GM23338 (cell line): ENCODE measurements around the gene SLC28A1.

Source experiments
- CREB1 ChIP-seq: fragments of 250-450 bp; sonication (Bioruptor Pico); IDR thresholded peaks from 2 replicates; pipeline ENCODE4 v1.5.0; 2020; ENCODE audit warnings: low read depth, mild to moderate bottlenecking, moderate library complexity
- EZH2 ChIP-seq: fragments of 200-600 bp; sonication (generic); IDR thresholded peaks from one replicate; pipeline ENCODE4 v1.8.0; 2017; ENCODE audit warnings: antibody characterized with exemption, mild to moderate bottlenecking, low read depth; ENCODE audit not compliant: unreplicated experiment
- EZH2phosphoT487 ChIP-seq: fragments of 200-600 bp; sonication (generic); IDR thresholded peaks from one replicate; pipeline ENCODE4 v1.8.1; 2018; ENCODE audit warnings: antibody characterized with exemption; ENCODE audit not compliant: unreplicated experiment
- JUNB ChIP-seq: IDR thresholded peaks from one replicate; pipeline ENCODE4 v1.6.1; 2016; ENCODE audit warnings: antibody characterized with exemption; ENCODE audit not compliant: unreplicated experiment
- POLR2AphosphoS5 ChIP-seq: IDR thresholded peaks from 2 replicates; pipeline ENCODE4 v1.6.1; 2016; ENCODE audit warnings: antibody characterized with exemption, low read depth
- ZNF114 ChIP-seq: fragments of 250-450 bp; sonication (Bioruptor Pico); IDR thresholded peaks from 2 replicates; pipeline ENCODE4 v1.5.0; 2020; ENCODE audit warnings: mild to moderate bottlenecking, moderate library complexity
- ZNF331 ChIP-seq: fragments of 250-450 bp; sonication (Bioruptor Pico); IDR thresholded peaks from 2 replicates; pipeline ENCODE4 v1.5.0; 2020; ENCODE audit warnings: low read depth, mild to moderate bottlenecking, moderate library complexity
- TF ChIP-seq, protein P1 (sequence below), 2 experiments: fragments of 200-600 bp in 1 of 2; sonication (generic) in 1 of 2; conservative IDR thresholded peaks; 2 replicates each; pipeline versions ENCODE4 v1.5.1 to v1.6.1; 2016 to 2017; ENCODE audit warnings: antibody characterized with exemption in 2 of 2, low read depth in 2 of 2, mild to moderate bottlenecking in 2 of 2, moderate library complexity in 1 of 2
- TF ChIP-seq, protein P2 (sequence below): IDR thresholded peaks from one replicate; pipeline ENCODE4 v1.6.1; 2018; ENCODE audit warnings: antibody characterized with exemption; ENCODE audit not compliant: unreplicated experiment

GRCh38 chr15:84834969-84835368 is 49.5 kb upstream of the SLC28A1 start:
- TF ChIP-seq, protein P1, sequence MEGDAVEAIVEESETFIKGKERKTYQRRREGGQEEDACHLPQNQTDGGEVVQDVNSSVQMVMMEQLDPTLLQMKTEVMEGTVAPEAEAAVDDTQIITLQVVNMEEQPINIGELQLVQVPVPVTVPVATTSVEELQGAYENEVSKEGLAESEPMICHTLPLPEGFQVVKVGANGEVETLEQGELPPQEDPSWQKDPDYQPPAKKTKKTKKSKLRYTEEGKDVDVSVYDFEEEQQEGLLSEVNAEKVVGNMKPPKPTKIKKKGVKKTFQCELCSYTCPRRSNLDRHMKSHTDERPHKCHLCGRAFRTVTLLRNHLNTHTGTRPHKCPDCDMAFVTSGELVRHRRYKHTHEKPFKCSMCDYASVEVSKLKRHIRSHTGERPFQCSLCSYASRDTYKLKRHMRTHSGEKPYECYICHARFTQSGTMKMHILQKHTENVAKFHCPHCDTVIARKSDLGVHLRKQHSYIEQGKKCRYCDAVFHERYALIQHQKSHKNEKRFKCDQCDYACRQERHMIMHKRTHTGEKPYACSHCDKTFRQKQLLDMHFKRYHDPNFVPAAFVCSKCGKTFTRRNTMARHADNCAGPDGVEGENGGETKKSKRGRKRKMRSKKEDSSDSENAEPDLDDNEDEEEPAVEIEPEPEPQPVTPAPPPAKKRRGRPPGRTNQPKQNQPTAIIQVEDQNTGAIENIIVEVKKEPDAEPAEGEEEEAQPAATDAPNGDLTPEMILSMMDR (conservative IDR thresholded peaks at IDR 0.05; ENCODE audit: low read depth in 2 of 2) = no peak
- TF ChIP-seq, protein P2, sequence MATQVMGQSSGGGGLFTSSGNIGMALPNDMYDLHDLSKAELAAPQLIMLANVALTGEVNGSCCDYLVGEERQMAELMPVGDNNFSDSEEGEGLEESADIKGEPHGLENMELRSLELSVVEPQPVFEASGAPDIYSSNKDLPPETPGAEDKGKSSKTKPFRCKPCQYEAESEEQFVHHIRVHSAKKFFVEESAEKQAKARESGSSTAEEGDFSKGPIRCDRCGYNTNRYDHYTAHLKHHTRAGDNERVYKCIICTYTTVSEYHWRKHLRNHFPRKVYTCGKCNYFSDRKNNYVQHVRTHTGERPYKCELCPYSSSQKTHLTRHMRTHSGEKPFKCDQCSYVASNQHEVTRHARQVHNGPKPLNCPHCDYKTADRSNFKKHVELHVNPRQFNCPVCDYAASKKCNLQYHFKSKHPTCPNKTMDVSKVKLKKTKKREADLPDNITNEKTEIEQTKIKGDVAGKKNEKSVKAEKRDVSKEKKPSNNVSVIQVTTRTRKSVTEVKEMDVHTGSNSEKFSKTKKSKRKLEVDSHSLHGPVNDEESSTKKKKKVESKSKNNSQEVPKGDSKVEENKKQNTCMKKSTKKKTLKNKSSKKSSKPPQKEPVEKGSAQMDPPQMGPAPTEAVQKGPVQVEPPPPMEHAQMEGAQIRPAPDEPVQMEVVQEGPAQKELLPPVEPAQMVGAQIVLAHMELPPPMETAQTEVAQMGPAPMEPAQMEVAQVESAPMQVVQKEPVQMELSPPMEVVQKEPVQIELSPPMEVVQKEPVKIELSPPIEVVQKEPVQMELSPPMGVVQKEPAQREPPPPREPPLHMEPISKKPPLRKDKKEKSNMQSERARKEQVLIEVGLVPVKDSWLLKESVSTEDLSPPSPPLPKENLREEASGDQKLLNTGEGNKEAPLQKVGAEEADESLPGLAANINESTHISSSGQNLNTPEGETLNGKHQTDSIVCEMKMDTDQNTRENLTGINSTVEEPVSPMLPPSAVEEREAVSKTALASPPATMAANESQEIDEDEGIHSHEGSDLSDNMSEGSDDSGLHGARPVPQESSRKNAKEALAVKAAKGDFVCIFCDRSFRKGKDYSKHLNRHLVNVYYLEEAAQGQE = no peak
- TF ChIP-seq JUNB = no peak
- no peak for TF ChIP-seq EZH2
- no peak for TF ChIP-seq ZNF331 (CRISPR knock-in tag)
- TF ChIP-seq POLR2AphosphoS5 = no peak
- no peak for TF ChIP-seq ZNF114 (CRISPR knock-in tag)
- no peak for TF ChIP-seq CREB1 (CRISPR knock-in tag)
- TF ChIP-seq EZH2phosphoT487 = no peak
